ENCODE measurements around the gene CAV2.

Gene CAV2

GRCh38 chr7:116511552-116512519 is 12.3 kb downstream of the CAV2 start:
- H3K4me3 ChIP-seq (ENCODE audit: control insufficient read depth, low read depth, low read length), result no peak overlapping the region
- no peak for DNase-seq (ENCODE audit: low read depth)
- no peak for TF ChIP-seq CTCF (IDR thresholded peaks at IDR 0.05; ENCODE audit: control insufficient read depth, insufficient read depth, low read depth, low read length, missing control alignments)

DNA sequence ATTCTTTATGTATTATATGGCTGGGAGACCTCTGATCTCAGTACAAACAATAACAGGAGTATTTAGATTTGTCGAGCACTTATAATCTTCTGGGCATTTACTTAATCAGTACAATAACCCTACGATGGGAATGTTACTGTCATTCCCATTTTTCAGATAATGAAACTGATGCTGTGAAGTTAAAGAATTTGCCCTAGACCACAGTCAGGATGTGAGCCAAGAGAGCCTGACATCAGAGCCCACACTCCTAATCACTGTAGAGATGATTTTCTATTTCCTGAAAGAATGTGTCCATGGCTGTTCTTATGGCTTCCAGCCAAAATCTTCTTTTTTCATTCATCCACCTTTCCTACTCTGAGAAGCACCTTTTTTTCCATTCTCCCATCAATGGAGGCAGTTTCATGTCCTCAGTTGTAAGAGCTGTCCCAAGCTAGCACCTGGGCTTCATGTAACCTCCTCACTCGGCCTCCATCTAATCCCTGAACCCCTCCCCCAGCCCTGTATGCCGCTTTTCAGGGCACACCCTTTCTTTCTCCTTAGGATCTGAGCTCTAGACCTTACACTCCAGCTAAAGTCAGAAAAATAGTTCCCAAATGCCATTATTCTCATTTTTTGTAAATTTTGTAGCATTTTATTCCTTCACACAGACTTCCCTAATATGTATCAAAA is 13.1 kb downstream of the CAV2 start:
- H3K4me3 ChIP-seq (ENCODE audit: control insufficient read depth, low read depth, low read length), result no peak overlapping the region
- no peak for DNase-seq (ENCODE audit: low read depth)
- TF ChIP-seq CTCF (IDR thresholded peaks at IDR 0.05; ENCODE audit: control insufficient read depth, insufficient read depth, low read depth, low read length, missing control alignments), result no peak

DNA sequence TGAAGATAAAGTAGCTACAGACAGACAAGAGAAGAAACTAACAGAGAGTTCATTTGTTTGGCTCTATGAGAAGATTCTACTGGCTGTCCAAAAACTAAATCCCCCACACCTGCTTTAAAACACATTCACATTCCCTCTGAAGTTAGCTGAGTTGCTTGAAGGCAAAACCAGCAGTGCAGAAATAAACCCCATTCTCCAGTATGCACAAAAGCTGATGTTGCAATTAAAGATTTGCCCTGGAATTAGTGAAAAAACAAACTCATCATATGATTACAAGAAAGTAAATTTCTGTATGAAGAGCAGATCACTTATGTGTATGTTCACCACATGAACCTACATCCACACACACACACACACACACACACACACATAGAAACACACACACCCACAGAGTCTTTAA is 16.0 kb downstream of the CAV2 start:
- no peak for DNase-seq (ENCODE audit: low read depth)
- TF ChIP-seq CTCF (IDR thresholded peaks at IDR 0.05; ENCODE audit: control insufficient read depth, insufficient read depth, low read depth, low read length, missing control alignments), result no peak
- no peak overlapping the region for H3K4me3 ChIP-seq (ENCODE audit: control insufficient read depth, low read depth, low read length)

DNA sequence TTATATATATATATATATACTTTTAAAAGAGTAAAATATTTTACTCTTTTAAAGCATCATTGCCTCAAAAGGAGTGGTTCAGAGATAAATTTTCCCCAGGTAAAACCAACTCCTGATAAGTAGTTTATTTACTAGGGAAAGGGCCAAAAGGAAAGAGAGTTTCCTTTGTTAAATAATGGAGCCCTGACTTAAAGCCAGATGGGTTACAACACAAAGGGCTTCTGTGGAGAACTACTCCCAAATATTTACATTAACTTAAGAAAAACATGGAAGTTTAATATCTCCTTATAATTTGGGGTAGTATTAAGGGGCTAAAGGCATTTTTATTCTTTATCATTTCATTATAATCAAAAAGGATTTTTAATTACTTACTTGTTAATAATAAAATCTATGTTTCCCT is 16.8 kb downstream of the CAV2 start:
- no peak for DNase-seq (ENCODE audit: low read depth)
- TF ChIP-seq CTCF (IDR thresholded peaks at IDR 0.05; ENCODE audit: control insufficient read depth, insufficient read depth, low read depth, low read length, missing control alignments), result no peak
- no peak overlapping the region for H3K4me3 ChIP-seq (ENCODE audit: control insufficient read depth, low read depth, low read length)

DNA sequence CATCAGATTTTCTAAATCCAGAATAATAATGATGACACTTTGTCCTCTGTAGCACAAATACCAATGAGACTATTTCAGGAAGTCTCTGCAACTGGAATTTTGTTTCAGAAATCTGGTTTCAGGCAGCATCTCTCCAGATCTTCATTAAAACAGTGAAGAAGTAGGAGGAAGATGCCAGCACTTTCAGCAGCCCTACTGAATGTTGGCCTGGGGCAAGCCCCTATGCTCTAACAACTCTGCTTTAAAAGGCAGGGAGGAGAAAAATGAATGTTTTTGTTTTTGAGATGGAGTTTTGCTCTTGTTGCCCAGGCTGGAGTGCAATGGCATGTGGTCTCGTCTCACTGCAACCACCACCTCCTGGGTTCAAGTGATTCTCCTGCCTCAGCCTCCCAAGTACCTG is 18.1 kb downstream of the CAV2 start:
- TF ChIP-seq CTCF (IDR thresholded peaks at IDR 0.05; ENCODE audit: control insufficient read depth, insufficient read depth, low read depth, low read length, missing control alignments), result no peak
- no peak overlapping the region for H3K4me3 ChIP-seq (ENCODE audit: control insufficient read depth, low read depth, low read length)
- no peak for DNase-seq (ENCODE audit: low read depth)

GRCh38 chr7:116518961-116519360 is 19.4 kb downstream of the CAV2 start:
- no peak overlapping the region for H3K4me3 ChIP-seq (ENCODE audit: control insufficient read depth, low read depth, low read length)
- TF ChIP-seq CTCF (IDR thresholded peaks at IDR 0.05; ENCODE audit: control insufficient read depth, insufficient read depth, low read depth, low read length, missing control alignments), result no peak
- no peak for DNase-seq (ENCODE audit: low read depth)
